ENCODE results near the gene ACSS1.
A peak's percentile ranks its signal among the peaks of the same experiment; 100 is the strongest.

ACSS1 gene

GRCh38 chr20:25033265-25033923 is 24.5 kb downstream of the ACSS1 start:
- peaks cover 49% of the 10 kb centered on the region for H3K4me1 ChIP-seq
- peak overlapping the region; percentile 31 for H3K27ac ChIP-seq
- no peak overlapping the region for H3K9ac ChIP-seq
- peak overlapping the region; percentile 20 for H3K4me2 ChIP-seq (ENCODE audit: low read length)
- H3K4me3 ChIP-seq (ENCODE audit: low read depth, low read length), result no peak overlapping the region
- TF ChIP-seq CTCF (IDR thresholded peaks at IDR 0.05), result no peak
- no peak overlapping the region for H2AFZ ChIP-seq
- peaks cover 38% of the 10 kb centered on the region for H3K79me2 ChIP-seq
- H3K36me3 ChIP-seq (ENCODE audit: control insufficient read depth, insufficient read depth, low read length), result no peaks in the 10 kb centered on the region
- H3K27me3 ChIP-seq (ENCODE audit: control insufficient read depth, insufficient read depth, low read length), result no peaks in the 10 kb centered on the region
- no peaks in the 10 kb centered on the region for H3K9me3 ChIP-seq (ENCODE audit: control insufficient read depth, low read length)

- Histone ChIP-seq H3K9me3 (ENCODE audit: control insufficient read depth, low read length) (no peaks in the 10 kb centered on the region), H3K4me3 (ENCODE audit: low read depth, low read length) (no peak overlapping the region), H3K9ac (no peak overlapping the region), H3K79me2 (peaks cover 38% of the 10 kb centered on the region), H3K4me1 (peaks cover 42% of the 10 kb centered on the region), H3K36me3 (ENCODE audit: control insufficient read depth, insufficient read depth, low read length) (no peaks in the 10 kb centered on the region), H3K27ac (peak overlapping the region; percentile 31), H2AFZ (no peak overlapping the region), H3K27me3 (ENCODE audit: control insufficient read depth, insufficient read depth, low read length) (no peaks in the 10 kb centered on the region), H3K4me2 (ENCODE audit: low read length) (no peak overlapping the region)
- no peak for TF ChIP-seq CTCF (IDR thresholded peaks at IDR 0.05)
Observed at GRCh38 chr20:25032478-25033264, 25.3 kb downstream of the ACSS1 start.

GRCh38 chr20:25032065-25032477 is 25.9 kb downstream of the ACSS1 start:
- Histone ChIP-seq H3K4me3 (ENCODE audit: low read depth, low read length) (no peak overlapping the region), H3K4me2 (ENCODE audit: low read length) (no peak overlapping the region), H3K79me2 (peaks cover 36% of the 10 kb centered on the region), H2AFZ (no peak overlapping the region), H3K9ac (no peak overlapping the region), H3K36me3 (ENCODE audit: control insufficient read depth, insufficient read depth, low read length) (no peaks in the 10 kb centered on the region), H3K9me3 (ENCODE audit: control insufficient read depth, low read length) (no peaks in the 10 kb centered on the region), H3K4me1 (peaks cover 37% of the 10 kb centered on the region), H3K27ac (no peak overlapping the region), H3K27me3 (ENCODE audit: control insufficient read depth, insufficient read depth, low read length) (no peaks in the 10 kb centered on the region)
- TF ChIP-seq CTCF (IDR thresholded peaks at IDR 0.05), result no peak

- Histone ChIP-seq H3K27ac (no peak overlapping the region), H3K4me1 (peaks cover 29% of the 10 kb centered on the region), H3K36me3 (ENCODE audit: control insufficient read depth, insufficient read depth, low read length) (no peaks in the 10 kb centered on the region), H3K4me2 (ENCODE audit: low read length) (no peak overlapping the region), H3K79me2 (peaks cover 36% of the 10 kb centered on the region), H3K9me3 (ENCODE audit: control insufficient read depth, low read length) (no peaks in the 10 kb centered on the region), H3K9ac (no peak overlapping the region), H2AFZ (no peak overlapping the region), H3K27me3 (ENCODE audit: control insufficient read depth, insufficient read depth, low read length) (no peaks in the 10 kb centered on the region), H3K4me3 (ENCODE audit: low read depth, low read length) (no peak overlapping the region)
- no peak for TF ChIP-seq CTCF (IDR thresholded peaks at IDR 0.05)
Observed at GRCh38 chr20:25031241-25031640, 26.7 kb downstream of the ACSS1 start.
